GM12865 (cell line): ENCODE measurements around the gene ECSIT.

Experiments used
- DNase-seq: peaks from one replicate; pipeline ENCODE4 v3.0.0; 2010; ENCODE audit warnings: low read depth
- H3K4me3 ChIP-seq: 2 replicates; pipeline ENCODE4 v1.5.1; 2011; ENCODE audit warnings: mild to moderate bottlenecking, low read depth, low read length, control low read depth
- TF ChIP-seq, protein P1 (sequence below): IDR thresholded peaks from 2 replicates; pipeline ENCODE4 v1.5.1; 2011; ENCODE audit warnings: low read length, control low read depth, low read depth, inconsistent platforms; ENCODE audit not compliant: insufficient read depth; ENCODE audit errors: missing control alignments

Gene ECSIT

DNA sequence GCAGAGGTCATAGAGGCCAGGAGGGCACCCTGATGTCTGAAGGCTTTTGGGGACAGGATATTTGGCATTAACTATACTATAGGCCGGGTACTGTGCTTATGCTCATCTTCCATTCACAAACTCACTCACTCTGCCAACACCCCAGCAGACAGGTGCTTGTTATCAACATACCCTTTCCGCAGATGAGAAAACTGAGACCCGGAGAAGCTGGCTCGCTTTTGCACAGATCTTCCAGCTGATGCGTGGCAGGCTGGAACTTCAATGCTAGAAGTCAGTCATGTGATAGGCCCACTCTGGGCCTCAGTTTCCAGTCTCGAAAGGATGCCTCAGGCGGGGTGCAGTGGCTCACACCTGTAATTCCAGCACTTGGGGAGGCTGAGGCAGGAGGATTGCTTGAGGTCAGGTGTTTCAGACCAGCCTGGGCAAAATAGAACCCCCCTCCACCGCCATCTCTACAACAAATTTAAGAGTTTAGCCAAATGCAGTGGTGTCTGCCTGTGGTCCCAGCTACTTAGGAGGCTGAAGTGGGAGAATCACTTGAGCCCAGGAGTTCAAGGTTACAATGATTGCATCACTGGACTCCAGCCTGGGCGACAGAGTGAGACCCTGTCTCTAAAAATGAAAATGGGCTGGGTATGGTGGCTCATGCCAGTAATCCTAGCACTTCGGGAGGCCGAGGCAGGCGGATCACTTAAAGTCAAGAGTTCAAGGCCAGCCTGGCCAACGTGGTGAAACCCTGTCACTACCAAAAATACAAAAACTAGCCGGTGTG lies 19.2 kb upstream of the ECSIT start:
- TF ChIP-seq, protein P1, sequence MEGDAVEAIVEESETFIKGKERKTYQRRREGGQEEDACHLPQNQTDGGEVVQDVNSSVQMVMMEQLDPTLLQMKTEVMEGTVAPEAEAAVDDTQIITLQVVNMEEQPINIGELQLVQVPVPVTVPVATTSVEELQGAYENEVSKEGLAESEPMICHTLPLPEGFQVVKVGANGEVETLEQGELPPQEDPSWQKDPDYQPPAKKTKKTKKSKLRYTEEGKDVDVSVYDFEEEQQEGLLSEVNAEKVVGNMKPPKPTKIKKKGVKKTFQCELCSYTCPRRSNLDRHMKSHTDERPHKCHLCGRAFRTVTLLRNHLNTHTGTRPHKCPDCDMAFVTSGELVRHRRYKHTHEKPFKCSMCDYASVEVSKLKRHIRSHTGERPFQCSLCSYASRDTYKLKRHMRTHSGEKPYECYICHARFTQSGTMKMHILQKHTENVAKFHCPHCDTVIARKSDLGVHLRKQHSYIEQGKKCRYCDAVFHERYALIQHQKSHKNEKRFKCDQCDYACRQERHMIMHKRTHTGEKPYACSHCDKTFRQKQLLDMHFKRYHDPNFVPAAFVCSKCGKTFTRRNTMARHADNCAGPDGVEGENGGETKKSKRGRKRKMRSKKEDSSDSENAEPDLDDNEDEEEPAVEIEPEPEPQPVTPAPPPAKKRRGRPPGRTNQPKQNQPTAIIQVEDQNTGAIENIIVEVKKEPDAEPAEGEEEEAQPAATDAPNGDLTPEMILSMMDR: no peak
- DNase-seq: no peak
- no peak overlapping the region for H3K4me3 ChIP-seq

DNA sequence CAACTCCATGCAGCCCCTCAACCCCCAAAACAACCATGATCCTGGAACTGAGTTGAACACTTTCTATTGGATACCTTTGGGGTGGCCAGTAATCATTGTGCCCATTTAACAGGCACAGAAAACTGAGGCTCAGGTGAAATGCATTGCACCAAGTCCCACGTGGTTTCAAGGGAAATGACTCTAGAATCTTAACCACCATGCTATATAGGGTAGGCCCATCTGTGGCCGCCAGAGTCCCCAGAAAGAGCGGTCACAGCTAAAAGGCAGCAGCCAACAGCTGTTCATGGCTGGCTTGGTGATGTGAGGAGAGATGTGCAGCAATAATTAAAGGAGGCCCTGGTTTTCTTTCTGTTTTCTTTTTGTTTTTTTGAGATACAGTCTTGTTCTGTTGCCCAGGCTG lies 12.3 kb upstream of the ECSIT start:
- H3K4me3 ChIP-seq: no peak overlapping the region
- DNase-seq: peak; percentile 72
- TF ChIP-seq, protein P1: no peak

DNA sequence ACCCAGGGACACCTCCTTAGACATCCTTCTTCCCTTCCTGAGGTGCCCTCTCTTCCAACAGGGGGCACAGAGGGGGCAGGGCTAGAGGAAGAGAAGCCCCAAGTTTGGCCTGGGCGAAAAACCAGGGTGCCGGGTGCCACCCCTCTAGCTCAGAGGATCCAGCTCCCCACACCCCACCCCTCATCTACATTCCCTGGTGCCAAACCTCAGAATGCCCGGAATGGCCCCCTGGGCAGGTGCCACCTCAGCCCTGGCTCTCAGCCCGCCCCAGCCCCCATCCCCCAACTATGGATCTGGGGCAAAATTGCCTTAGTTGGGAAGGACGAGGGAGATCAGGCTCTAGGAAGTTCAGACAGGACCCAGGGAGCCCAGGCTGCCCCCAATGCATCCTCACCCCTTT lies 11.7 kb upstream of the ECSIT start:
- DNase-seq: no peak
- TF ChIP-seq, protein P1: no peak
- H3K4me3 ChIP-seq: no peak overlapping the region

DNA sequence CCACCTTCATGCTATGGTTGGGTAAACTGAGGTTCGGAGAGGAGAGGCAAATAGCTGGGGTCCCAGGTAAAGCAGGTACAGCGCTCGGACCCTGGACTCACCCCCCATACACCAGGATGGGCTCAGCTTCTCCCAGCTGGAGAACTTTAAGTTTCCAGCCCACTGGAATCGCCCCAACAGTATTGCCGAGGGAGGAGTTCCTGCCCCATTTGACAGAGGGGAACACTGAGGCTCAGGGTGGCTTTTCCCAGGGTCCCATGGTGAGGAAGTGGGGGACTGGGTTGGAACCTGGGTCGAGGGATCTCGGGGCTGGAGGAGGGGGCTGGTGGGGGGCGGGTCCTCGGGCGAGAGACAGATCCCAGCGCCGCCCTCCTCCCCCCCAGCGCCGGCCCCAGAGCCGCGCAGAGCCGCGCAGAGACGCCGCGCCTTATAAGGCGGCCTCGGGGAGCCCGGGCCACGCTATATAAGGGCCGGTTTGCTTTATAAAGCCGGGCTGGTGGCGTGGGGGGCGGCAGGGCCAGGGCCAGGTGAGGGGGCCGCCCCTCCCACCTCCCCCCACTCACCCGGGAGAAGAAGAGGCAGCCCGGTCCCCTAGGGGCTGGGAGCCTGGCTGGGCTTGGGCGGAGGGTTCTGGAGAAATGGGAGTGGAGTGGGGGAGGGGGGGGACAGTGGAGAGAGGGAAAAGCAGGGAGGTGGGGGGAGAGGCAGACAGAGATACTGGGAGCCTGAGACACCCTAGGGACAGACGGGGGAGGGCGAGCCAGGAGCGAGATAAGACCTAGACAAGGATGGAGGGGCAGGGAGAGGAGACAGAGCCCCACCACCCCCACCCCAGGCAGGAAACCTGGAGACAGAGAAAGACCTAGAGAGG lies 10.8 kb upstream of the ECSIT start:
- no peak for DNase-seq
- TF ChIP-seq, protein P1: no peak
- no peak overlapping the region for H3K4me3 ChIP-seq

DNA sequence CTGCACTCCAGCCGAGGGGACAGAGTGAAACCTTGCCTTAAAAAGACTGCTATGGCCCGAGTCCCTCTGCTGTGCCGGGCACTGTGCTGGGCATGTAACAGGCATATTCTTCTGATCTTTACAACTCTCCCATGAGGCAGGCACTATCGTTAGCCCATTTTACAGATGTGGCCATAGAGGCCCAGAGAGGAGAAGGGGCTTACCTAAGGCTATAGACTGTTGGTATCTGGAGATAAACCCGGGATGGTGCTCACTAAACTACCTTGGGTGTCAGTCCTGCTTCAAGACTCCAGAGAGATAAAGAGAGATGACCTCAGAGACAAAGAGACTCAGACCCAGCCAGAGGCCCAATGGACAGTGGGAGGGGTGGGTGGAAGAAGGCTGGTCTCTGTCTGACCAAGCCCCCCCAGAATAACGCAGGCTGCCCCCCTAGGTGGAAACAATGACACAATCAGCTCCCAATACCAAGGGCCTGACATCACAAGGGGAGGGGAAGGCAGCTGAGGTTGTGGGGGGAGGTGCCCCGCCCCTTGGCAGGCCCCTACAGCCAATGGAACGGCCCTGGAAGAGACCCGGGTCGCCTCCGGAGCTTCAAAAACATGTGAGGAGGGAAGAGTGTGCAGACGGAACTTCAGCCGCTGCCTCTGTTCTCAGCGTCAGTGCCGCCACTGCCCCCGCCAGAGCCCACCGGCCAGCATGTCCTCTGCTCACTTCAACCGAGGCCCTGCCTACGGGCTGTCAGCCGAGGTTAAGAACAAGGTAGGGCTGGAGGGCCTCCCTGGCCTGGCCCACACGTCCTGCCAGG lies 9.5 kb upstream of the ECSIT start, which contains the start of gene CNN1:
Gene CNN1, plus strand, starts transcription at position 620 of the 805 bp plus-strand sequence. Its CDS starts 77 bp downstream, at position 697.
- no peak for DNase-seq
- no peak within 1 kb of the TSS for H3K4me3 ChIP-seq
- TF ChIP-seq, protein P1: no peak

DNA sequence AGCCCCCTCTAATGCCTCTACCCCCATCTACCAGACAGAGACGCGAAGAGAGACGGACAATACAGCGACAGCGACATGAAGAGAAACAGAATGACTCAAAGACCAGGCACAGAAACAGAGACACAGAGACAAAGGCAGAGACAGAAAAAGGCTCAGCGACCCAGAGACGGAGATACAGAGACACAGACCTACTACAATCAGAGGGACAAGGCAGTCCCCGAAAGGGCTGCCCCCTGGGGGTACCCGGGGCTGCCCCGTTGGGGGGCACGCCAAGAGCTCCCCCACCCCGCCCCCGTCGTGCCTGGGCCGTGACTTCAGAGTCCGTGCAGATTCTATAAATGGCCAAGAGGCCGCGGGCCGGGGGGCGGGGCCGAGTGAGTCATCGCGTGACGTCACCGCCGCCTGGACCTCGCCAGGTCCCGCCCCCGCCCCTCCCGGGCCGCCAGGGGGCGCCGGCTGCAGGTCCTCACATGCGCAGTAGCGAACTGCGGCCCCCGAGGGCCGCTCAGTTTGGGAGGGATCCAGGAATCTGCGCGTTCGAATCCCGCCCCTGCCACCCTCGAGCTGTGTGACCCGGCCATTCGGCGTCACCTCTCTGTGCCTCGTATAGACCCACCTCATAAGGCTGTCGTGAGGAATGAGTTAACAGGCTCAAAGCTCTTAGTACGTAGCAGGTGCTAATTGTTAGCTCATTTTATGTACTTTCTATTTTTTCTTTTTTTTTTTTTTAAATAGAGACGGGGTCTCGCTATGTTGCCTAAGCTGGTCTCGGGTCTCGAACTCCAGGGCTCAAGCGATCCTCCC lies 7.1 kb upstream of the ECSIT start:
- TF ChIP-seq, protein P1: peak; percentile 88
- peak; percentile 95 for DNase-seq
- peak overlapping the region; percentile 43 for H3K4me3 ChIP-seq
